GM21515 (cell line): Measurements from ENCODE around the gene RPL29.
"Not testable (repeated sequence)": the region's sequence is repeated elsewhere in the genome, so short reads cannot be mapped to it uniquely, and the experiment has no call there.

Experiments
- ATAC-seq: cut with Tn5 transposase; IDR thresholded peaks from one replicate; pipeline ENCODE4 v1.9.1; 2021; ENCODE audit not compliant: unreplicated experiment

The RPL29 gene

GRCh38 chr3:52006017-52006819 lies 10.5 kb upstream of the RPL29 start:
- no peak for ATAC-seq

- no peak for ATAC-seq
These were observed 9.9 kb upstream of the RPL29 start for GRCh38 chr3:52005571-52005986.

GRCh38 chr3:52004906-52005395 lies 9.3 kb upstream of the RPL29 start:
- ATAC-seq, result no peak

GRCh38 chr3:52004163-52004787 lies 8.6 kb upstream of the RPL29 start:
- ATAC-seq, result no peak

GRCh38 chr3:52002748-52003147 lies 7.1 kb upstream of the RPL29 start:
- no peak for ATAC-seq

GRCh38 chr3:52001443-52001974 lies 5.8 kb upstream of the RPL29 start:
- peak; percentile 86 for ATAC-seq

- ATAC-seq, result no peak
These were observed 4.2 kb upstream of the RPL29 start for GRCh38 chr3:51999846-52000245.

- no peak for ATAC-seq
These were observed 3.1 kb upstream of the RPL29 start for GRCh38 chr3:51998774-51999173.

- ATAC-seq, result no peak
These were observed 2.4 kb upstream of the RPL29 start for GRCh38 chr3:51997935-51998596.

GRCh38 chr3:51997172-51997571 lies 1.5 kb upstream of the RPL29 start:
- ATAC-seq, result no peak

- ATAC-seq, result no peak
These were observed 1.2 kb downstream of the RPL29 start for GRCh38 chr3:51994530-51994929.

- not testable (repeated sequence) for ATAC-seq
These were observed 2.0 kb downstream of the RPL29 start for GRCh38 chr3:51993657-51994056.

GRCh38 chr3:51992017-51992682 lies 3.5 kb downstream of the RPL29 start:
- no peak for ATAC-seq

- ATAC-seq, result not testable (repeated sequence)
These were observed 5.2 kb downstream of the RPL29 start for GRCh38 chr3:51990501-51990971.

GRCh38 chr3:51988286-51989146 lies 7.2 kb downstream of the RPL29 start:
- no peak for ATAC-seq

- ATAC-seq, result no peak
These were observed 8.1 kb downstream of the RPL29 start for GRCh38 chr3:51987568-51987967.

- no peak for ATAC-seq
These were observed 9.4 kb downstream of the RPL29 start for GRCh38 chr3:51986010-51986947.

GRCh38 chr3:51985063-51985462 lies 10.6 kb downstream of the RPL29 start:
- no peak for ATAC-seq

GRCh38 chr3:51984269-51984647 lies 11.4 kb downstream of the RPL29 start:
- ATAC-seq, result no peak
